Inflammatory macrophage (primary cell): ENCODE measurements around the gene CELF4.

ENCODE experiments used
- DNase-seq, 2 donors: peaks; one replicate each; pipeline ENCODE4 v3.0.0-alpha.2; 2020 to 2022

CELF4 gene

GRCh38 chr18:37546651-37547050, 18.9 kb downstream of the CELF4 start:
- DNase-seq: no peak

DNA sequence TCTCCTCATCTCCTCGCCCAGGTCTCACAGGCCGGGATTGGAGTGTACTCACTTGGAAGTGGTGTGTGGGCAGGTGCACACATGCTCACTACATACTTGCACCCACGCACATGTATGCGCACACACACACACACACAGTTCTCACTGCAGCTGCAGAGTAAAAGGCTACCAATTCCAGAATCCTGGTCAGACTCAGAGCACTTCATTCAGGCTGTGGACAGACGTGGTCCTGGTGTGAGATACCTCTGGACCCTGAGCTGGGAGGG, 19.4 kb downstream of the CELF4 start:
- DNase-seq: no peak

- DNase-seq: no peak
Measured at GRCh38 chr18:37545461-37546271, 19.9 kb downstream of the CELF4 start.

DNA sequence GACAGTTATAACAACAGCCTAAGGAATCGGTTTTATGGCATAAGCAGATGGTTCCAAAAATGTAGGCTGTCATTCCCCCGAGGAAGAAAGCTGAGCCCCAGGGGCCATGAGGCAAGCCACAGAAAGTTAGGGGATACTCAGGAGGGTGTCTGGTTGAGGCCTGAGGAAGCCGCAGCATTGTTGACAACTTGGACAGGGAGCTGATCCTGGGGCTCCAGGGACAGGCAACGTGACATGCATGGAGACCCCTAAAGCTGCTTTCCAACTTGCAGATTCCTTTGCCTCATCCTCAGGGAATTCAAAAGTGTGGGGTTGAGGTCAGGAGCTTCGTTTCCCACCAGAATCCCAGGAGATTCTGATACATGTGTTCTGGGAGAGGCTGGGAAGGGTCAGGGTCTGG, 20.9 kb downstream of the CELF4 start:
- DNase-seq: no peak

DNA sequence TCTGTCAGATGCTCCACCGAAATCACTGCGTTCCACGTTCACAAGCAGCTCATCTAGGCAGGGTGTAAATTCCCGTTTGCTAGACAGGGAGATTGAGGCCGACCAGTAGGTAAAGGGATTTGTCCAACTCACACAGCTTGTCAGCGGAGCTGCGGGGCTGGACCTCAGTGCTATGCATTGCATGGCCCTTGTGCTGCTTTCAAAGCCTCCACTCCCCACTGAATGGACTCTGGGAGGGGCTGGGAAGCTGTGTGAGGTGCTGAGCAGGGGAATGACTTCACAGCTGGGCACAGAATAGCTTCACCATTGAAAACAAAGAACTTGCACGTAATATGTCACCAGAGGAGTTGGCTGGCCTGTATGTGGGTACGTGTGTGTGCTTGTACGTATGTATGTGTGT, 21.4 kb downstream of the CELF4 start:
- DNase-seq: no peak

- DNase-seq: no peak
Measured at GRCh38 chr18:37543321-37543720, 22.3 kb downstream of the CELF4 start.

DNA sequence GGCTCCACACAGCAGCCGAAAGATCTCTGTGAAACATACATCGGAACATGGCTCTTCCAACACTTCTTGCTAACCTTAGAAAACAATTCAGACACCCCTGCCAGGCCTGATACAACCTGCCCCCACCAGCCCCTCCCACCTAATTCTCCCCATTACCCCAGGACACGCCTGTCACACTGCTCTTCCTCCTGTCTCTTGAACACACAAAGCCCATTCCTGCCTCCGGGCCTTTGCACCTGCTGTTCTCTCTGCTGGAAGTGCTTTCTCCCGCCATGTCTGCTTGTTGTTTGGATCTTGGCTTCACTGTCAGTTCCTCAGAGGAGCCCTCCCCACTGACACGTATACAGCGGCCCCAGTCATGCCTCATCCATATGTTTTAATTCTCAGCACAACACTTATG, 24.1 kb downstream of the CELF4 start:
- DNase-seq: no peak

GRCh38 chr18:37540424-37541138, 25.0 kb downstream of the CELF4 start:
- DNase-seq: no peak

DNA sequence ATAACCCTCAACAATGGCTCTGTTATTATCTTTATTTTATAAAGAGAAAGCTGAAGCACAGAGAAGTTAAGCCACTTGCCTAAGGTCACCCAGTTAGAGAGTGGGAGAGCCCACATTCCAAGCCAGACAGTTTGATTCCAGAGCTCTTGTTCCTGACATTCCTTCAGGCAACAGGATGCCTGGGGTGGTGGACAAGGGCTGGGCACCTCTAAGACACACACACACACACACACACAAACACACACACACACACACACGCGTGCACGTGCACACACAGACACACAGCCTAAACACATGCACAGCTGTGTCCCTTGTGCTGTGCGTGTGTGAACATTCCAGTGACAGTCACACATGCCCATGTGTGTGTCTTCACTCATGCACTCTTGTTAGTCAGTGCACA, 26.4 kb downstream of the CELF4 start:
- no peak for DNase-seq

DNA sequence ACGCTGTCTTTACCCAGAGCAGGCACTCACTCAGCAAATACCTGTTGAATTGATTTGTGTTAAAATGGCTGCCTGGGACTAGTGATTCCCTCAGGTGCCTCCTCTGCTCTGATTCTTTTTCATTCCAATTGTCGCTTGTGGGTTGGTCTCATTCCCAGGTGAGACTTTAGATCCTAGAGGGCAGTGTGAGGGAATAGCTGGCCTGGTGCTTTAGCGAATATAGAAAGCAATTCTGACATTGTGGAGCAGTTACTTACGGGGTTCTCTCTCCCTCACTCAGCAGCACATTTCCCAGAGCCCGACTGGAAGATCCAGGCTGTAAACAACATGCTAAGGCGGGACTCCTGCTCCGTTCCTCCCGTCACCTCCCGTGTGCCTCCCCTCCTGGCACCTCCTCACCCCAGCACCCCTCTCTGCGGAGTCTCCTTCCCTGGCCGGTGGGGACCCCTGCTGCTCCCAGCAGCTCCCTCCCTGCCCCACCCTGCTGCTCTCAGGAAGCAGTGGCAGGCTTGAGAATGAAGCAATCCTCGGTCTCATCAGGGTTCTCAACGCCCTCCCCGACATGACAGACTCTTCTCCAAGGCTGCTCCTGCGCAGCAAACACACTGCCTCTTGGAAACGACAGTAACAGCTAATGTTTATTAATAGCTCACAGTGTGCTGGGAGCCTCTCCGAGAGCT, 26.9 kb downstream of the CELF4 start:
- DNase-seq: no peak

- DNase-seq: peak; percentile 48 to 66
Measured at GRCh38 chr18:37537868-37538525, 27.6 kb downstream of the CELF4 start.

DNA sequence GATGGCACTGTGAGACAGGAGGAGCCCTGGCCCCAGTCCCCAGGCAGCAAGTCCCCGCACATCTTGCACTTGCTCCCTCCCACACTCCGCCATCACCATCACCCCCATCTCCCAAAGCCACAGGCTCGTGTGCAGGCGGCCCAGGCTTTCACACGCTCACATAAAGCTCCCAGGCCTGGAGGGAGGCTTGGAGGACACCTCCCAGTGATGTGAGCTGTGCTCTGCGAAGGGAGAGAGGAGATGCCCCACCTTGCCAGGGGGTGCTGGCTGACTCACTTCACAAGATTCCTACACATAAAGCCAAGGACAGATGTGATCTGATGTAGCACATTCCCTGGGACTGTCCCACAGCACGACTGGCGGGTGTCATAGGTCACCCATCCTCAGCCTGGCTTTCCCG, 28.9 kb downstream of the CELF4 start:
- DNase-seq: no peak

DNA sequence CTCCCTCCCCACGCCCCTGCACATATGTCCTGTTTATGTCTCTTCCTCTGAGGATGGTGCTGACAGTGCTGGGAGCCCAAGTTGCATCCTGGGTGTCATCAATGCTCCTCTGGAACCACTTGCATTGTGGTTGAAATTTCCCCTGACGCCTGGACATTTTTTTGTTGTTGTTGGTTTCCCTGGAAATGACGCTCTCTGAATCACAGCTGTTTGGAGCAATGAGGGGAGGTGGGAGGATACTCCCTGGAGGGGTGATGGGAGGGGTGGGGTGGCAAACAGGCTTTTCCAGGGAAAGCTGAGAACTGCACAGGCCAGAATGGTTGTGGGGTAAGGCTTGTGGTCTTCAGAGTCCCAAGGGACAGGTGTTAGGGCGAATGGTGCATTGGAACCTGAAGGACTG, 29.6 kb downstream of the CELF4 start:
- DNase-seq: no peak

GRCh38 chr18:37534627-37535026, 31.0 kb downstream of the CELF4 start:
- no peak for DNase-seq

- DNase-seq: no peak
Measured at GRCh38 chr18:37533647-37534584, 31.7 kb downstream of the CELF4 start.

- no peak for DNase-seq
Measured at GRCh38 chr18:37532917-37533316, 32.7 kb downstream of the CELF4 start.

DNA sequence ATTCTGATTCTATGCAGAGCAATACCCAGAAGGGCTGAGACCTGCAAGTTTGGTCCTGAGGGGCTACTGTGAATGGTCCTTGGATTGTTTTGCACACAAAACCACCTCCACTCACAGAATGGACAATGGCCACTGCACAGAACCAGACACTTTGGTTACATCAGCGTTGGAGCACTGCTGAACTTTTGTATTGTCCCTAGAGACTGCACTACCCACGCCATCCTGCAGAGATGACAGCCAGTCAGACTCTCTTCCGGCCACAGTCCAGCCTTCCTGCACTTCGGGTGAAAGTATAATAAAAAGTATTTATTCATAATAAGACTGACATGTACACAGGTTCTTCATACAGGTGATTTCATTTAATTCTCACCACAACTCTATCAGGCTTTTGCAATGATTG, 35.7 kb downstream of the CELF4 start:
- DNase-seq: no peak

DNA sequence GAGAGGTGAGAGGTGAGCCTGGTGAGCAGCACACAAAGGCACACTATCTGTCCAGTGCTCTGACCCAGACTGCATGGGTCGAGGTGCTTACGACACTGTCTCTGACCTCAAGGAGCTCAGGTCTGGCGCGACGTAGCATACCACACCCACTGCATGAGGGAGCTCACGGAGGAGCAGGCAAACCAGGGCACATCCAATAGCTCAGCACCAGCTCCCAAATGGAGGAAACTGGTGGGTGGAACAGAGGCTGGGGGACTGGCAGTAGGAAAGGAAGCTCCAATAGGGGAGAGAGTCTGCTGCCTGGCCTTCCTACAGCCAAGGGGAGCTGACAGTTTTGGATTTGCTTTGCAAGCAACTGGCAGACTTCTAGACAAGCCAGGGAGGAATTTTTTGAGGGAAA, 36.3 kb downstream of the CELF4 start:
- no peak for DNase-seq

DNA sequence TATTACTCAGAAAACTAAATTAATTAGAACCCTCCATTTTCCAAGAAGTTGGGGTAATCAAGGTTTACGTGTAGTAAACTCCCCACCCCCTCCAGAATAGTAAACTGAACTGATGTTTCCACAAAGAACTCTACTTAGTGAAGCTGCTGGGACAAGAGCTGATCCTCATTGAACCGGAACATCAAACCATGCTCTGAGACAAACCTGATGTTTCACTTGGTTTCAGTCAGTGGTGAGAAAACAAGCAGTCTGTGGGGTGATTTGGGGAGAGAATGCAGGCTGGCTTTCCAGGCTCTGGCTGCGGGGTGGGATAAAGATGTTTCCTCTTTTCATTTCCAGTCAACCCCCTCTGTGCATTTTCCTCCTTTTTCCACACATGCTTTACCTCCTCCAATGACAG, 38.2 kb downstream of the CELF4 start:
- DNase-seq: no peak

DNA sequence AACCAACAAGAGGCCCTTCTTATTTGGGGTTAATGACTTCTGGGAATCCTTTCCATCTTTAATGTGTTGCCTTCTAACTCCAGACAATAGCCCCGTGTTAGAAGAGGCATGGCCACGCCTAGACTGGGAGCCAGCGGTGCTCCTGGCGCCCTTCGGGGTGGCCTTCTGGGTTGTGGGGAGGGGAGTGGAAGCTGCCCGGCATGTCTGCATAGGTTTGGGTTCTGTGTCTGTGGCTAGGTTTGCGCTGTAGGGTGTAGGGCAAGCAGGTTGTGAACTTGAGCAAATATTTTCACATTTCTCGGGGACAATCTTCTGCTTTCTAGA, 40.4 kb downstream of the CELF4 start:
- DNase-seq: no peak

GRCh38 chr18:37524498-37525261, 40.9 kb downstream of the CELF4 start:
- DNase-seq: no peak

DNA sequence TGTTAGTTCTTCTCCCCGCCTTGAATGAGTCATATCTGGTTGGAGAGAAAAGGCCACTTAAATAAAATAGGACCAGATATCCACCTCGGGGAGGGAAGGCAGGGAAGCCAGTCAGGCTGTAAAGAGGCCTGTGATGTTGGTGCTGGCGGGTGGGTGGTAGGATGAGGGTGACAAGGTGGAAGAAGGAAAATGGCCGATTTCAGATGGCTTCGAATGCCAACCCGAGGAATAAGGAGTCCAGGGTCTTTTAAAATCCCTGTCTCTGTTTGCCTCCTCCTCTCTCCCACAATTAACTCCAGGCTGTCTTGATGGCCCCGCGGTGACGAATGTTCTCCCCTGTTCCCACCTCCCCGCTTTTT, 41.5 kb downstream of the CELF4 start:
- no peak for DNase-seq
